ENCODE data around the gene MAGI3.

The MAGI3 gene

GRCh38 chr1:113389953-113390834 is at the start of gene MAGI3:
Gene MAGI3 (plus strand): TSS chr1:113390515. CDS start chr1:113391034, 519 bp downstream.
- Histone ChIP-seq H3K79me2 (ENCODE audit: control insufficient read depth, insufficient read depth, low read length, unreplicated experiment) (peaks cover 44% of the 10 kb centered on the region), H3K4me1 (ENCODE audit: control insufficient read depth, insufficient read depth, low read length, unreplicated experiment) (peaks cover 22% of the 10 kb centered on the region), H3K4me3 (ENCODE audit: low read depth, low read length) (peak within 1 kb of the TSS; percentile 79), H3K27ac (ENCODE audit: low read depth, low read length) (peak within 1 kb of the TSS; percentile 49), H3K27me3 (ENCODE audit: insufficient read depth, low read length) (no peaks in the 10 kb centered on the region), H2AFZ (ENCODE audit: low read length, unreplicated experiment) (peak within 1 kb of the TSS; percentile 86), H3K36me3 (ENCODE audit: insufficient read depth, low read length) (no peaks in the 10 kb centered on the region)

GRCh38 chr1:113353580-113353979 is 36.7 kb upstream of the MAGI3 start:
- Histone ChIP-seq H3K4me3 (ENCODE audit: low read depth, low read length) (no peak overlapping the region), H3K79me2 (ENCODE audit: control insufficient read depth, insufficient read depth, low read length, unreplicated experiment) (no peaks in the 10 kb centered on the region), H3K36me3 (ENCODE audit: insufficient read depth, low read length) (no peaks in the 10 kb centered on the region), H2AFZ (ENCODE audit: low read length, unreplicated experiment) (no peak overlapping the region), H3K27me3 (ENCODE audit: insufficient read depth, low read length) (no peaks in the 10 kb centered on the region), H3K4me1 (ENCODE audit: control insufficient read depth, insufficient read depth, low read length, unreplicated experiment) (peaks cover 10% of the 10 kb centered on the region), H3K27ac (ENCODE audit: low read depth, low read length) (no peak overlapping the region)

DNA sequence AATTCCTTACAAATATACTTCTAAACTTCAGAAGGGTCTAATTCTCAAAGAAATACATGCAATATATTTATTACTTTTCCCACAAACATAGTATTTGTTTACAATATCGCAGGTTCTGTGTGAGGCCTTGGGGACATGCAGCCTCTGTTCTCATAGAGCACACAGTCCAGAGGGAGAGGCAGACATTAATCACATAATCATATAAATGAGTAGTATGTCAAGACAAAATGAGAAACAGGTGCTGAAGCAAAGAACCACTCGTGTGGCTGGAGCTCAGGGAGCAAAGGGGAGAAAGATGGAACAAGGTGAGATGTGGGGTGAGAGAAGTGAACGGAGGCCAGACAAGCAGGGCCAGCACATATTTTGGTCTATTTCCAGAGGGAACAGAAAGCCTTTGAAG is 26.4 kb upstream of the MAGI3 start:
- Histone ChIP-seq H3K27ac (ENCODE audit: low read depth, low read length) (no peak overlapping the region), H3K36me3 (ENCODE audit: insufficient read depth, low read length) (no peaks in the 10 kb centered on the region), H2AFZ (ENCODE audit: low read length, unreplicated experiment) (no peak overlapping the region), H3K27me3 (ENCODE audit: insufficient read depth, low read length) (no peaks in the 10 kb centered on the region), H3K4me3 (ENCODE audit: low read depth, low read length) (no peak overlapping the region), H3K4me1 (ENCODE audit: control insufficient read depth, insufficient read depth, low read length, unreplicated experiment) (no peaks in the 10 kb centered on the region), H3K79me2 (ENCODE audit: control insufficient read depth, insufficient read depth, low read length, unreplicated experiment) (no peaks in the 10 kb centered on the region)

DNA sequence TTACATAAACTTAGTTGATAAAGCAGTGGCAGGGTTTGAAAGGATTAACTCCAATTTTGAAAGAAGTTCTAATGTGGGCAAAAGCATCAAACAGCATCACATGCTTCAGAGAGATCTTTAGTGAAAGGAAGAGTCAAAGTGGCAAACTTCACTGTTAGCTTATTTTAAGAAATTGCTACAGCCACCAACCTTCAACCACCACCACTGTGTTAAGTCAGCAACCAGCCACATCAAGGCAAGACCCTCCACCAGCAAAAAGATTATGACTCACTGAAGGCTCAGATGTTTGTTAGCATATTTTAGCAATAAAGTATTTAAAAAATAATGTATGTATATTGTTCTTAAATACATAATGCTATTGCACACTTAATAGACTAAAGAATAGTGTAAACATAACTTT is 21.3 kb upstream of the MAGI3 start:
- Histone ChIP-seq H3K36me3 (ENCODE audit: insufficient read depth, low read length) (no peaks in the 10 kb centered on the region), H3K4me1 (ENCODE audit: control insufficient read depth, insufficient read depth, low read length, unreplicated experiment) (no peaks in the 10 kb centered on the region), H3K27me3 (ENCODE audit: insufficient read depth, low read length) (no peaks in the 10 kb centered on the region), H3K27ac (ENCODE audit: low read depth, low read length) (no peak overlapping the region), H2AFZ (ENCODE audit: low read length, unreplicated experiment) (no peak overlapping the region), H3K4me3 (ENCODE audit: low read depth, low read length) (no peak overlapping the region), H3K79me2 (ENCODE audit: control insufficient read depth, insufficient read depth, low read length, unreplicated experiment) (no peaks in the 10 kb centered on the region)

DNA sequence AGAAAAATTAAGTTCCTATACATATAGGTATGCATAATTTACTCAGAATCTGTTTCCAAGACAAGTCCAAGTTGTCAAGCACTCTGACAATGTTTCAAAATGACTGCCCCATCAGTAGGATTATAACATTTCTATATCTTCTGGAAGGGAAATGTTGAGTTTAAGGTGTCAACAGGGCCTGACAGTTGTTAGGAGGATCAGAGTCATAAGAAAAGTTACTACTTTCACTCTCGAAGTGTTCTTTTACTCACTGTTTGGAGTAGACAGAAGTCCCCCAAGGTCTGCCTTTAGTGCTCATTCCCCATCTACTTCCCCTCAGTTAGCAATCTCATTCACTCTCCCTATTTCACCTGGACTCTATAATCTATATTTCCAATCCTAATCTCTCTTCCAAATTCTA is 20.6 kb upstream of the MAGI3 start:
- H2AFZ ChIP-seq (ENCODE audit: low read length, unreplicated experiment): no peak overlapping the region
- no peak overlapping the region for H3K27ac ChIP-seq (ENCODE audit: low read depth, low read length)
- H3K27me3 ChIP-seq (ENCODE audit: insufficient read depth, low read length): no peaks in the 10 kb centered on the region
- no peaks in the 10 kb centered on the region for H3K36me3 ChIP-seq (ENCODE audit: insufficient read depth, low read length)
- H3K79me2 ChIP-seq (ENCODE audit: control insufficient read depth, insufficient read depth, low read length, unreplicated experiment): no peaks in the 10 kb centered on the region
- no peaks in the 10 kb centered on the region for H3K4me1 ChIP-seq (ENCODE audit: control insufficient read depth, insufficient read depth, low read length, unreplicated experiment)
- H3K4me3 ChIP-seq (ENCODE audit: low read depth, low read length): no peak overlapping the region

- H2AFZ ChIP-seq (ENCODE audit: low read length, unreplicated experiment): no peak overlapping the region
- no peak overlapping the region for H3K27ac ChIP-seq (ENCODE audit: low read depth, low read length)
- no peaks in the 10 kb centered on the region for H3K79me2 ChIP-seq (ENCODE audit: control insufficient read depth, insufficient read depth, low read length, unreplicated experiment)
- no peaks in the 10 kb centered on the region for H3K27me3 ChIP-seq (ENCODE audit: insufficient read depth, low read length)
- H3K4me3 ChIP-seq (ENCODE audit: low read depth, low read length): no peak overlapping the region
- H3K36me3 ChIP-seq (ENCODE audit: insufficient read depth, low read length): no peaks in the 10 kb centered on the region
- no peaks in the 10 kb centered on the region for H3K4me1 ChIP-seq (ENCODE audit: control insufficient read depth, insufficient read depth, low read length, unreplicated experiment)
Observed at GRCh38 chr1:113370868-113371267, 19.4 kb upstream of the MAGI3 start.

DNA sequence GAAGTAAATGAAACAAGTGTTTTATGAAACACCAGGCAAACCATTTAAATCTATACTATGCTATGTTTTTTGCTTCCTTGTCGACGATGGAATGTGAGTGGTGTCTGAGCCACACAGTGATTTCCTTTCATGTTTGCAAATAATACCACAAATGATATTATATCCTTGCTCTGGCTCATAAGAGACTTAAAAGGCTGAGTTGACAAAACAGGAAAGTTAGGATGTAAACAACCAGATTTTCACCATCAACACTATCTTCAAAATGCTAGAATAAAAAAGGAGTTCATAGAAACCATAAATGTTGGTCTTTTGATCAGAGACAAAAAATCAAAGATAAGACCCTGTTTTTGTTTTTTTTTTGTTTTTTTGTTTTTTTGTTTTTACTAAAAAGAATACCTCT is 17.8 kb upstream of the MAGI3 start:
- Histone ChIP-seq H3K27ac (ENCODE audit: low read depth, low read length) (no peak overlapping the region), H3K27me3 (ENCODE audit: insufficient read depth, low read length) (no peaks in the 10 kb centered on the region), H2AFZ (ENCODE audit: low read length, unreplicated experiment) (no peak overlapping the region), H3K4me3 (ENCODE audit: low read depth, low read length) (no peak overlapping the region), H3K4me1 (ENCODE audit: control insufficient read depth, insufficient read depth, low read length, unreplicated experiment) (peaks cover 5% of the 10 kb centered on the region), H3K36me3 (ENCODE audit: insufficient read depth, low read length) (no peaks in the 10 kb centered on the region), H3K79me2 (ENCODE audit: control insufficient read depth, insufficient read depth, low read length, unreplicated experiment) (no peaks in the 10 kb centered on the region)

- H3K27ac ChIP-seq (ENCODE audit: low read depth, low read length): no peak overlapping the region
- H3K4me1 ChIP-seq (ENCODE audit: control insufficient read depth, insufficient read depth, low read length, unreplicated experiment): peaks cover 5% of the 10 kb centered on the region
- no peaks in the 10 kb centered on the region for H3K36me3 ChIP-seq (ENCODE audit: insufficient read depth, low read length)
- H3K79me2 ChIP-seq (ENCODE audit: control insufficient read depth, insufficient read depth, low read length, unreplicated experiment): no peaks in the 10 kb centered on the region
- no peak overlapping the region for H3K4me3 ChIP-seq (ENCODE audit: low read depth, low read length)
- no peak overlapping the region for H2AFZ ChIP-seq (ENCODE audit: low read length, unreplicated experiment)
- H3K27me3 ChIP-seq (ENCODE audit: insufficient read depth, low read length): no peaks in the 10 kb centered on the region
Observed at GRCh38 chr1:113373644-113374043, 16.7 kb upstream of the MAGI3 start.

- Histone ChIP-seq H3K79me2 (ENCODE audit: control insufficient read depth, insufficient read depth, low read length, unreplicated experiment) (no peaks in the 10 kb centered on the region), H3K36me3 (ENCODE audit: insufficient read depth, low read length) (no peaks in the 10 kb centered on the region), H3K4me3 (ENCODE audit: low read depth, low read length) (peak overlapping the region; percentile 38), H3K27me3 (ENCODE audit: insufficient read depth, low read length) (no peaks in the 10 kb centered on the region), H3K4me1 (ENCODE audit: control insufficient read depth, insufficient read depth, low read length, unreplicated experiment) (peaks cover 5% of the 10 kb centered on the region), H2AFZ (ENCODE audit: low read length, unreplicated experiment) (peak overlapping the region; percentile 70), H3K27ac (ENCODE audit: low read depth, low read length) (no peak overlapping the region)
Observed at GRCh38 chr1:113375878-113376277, 14.4 kb upstream of the MAGI3 start.

DNA sequence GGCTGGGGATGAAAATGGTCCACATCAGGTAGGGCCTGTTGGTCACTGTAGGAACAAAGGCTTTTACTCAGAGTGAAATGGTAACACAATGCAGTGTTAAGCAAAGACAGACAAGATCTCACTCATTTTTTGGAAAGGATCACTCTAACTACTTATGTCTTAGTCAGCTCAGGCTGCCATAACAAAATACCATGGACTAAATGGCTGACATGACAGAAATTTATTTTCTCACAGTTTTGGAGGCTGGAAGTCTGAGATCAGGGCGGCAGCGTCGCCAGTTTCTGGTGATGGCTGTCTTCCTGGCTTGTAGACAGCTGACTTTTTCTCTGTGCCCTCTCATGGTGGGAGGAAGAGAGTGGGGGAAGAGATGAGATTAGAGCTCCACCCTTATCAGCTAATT is 10.2 kb upstream of the MAGI3 start:
- Histone ChIP-seq H2AFZ (ENCODE audit: low read length, unreplicated experiment) (no peak overlapping the region), H3K27me3 (ENCODE audit: insufficient read depth, low read length) (no peaks in the 10 kb centered on the region), H3K36me3 (ENCODE audit: insufficient read depth, low read length) (no peaks in the 10 kb centered on the region), H3K4me3 (ENCODE audit: low read depth, low read length) (no peak overlapping the region), H3K79me2 (ENCODE audit: control insufficient read depth, insufficient read depth, low read length, unreplicated experiment) (no peaks in the 10 kb centered on the region), H3K27ac (ENCODE audit: low read depth, low read length) (no peak overlapping the region), H3K4me1 (ENCODE audit: control insufficient read depth, insufficient read depth, low read length, unreplicated experiment) (peaks cover 5% of the 10 kb centered on the region)

GRCh38 chr1:113388017-113388620 is 2.2 kb upstream of the MAGI3 start:
- H3K36me3 ChIP-seq (ENCODE audit: insufficient read depth, low read length): no peaks in the 10 kb centered on the region
- no peaks in the 10 kb centered on the region for H3K27me3 ChIP-seq (ENCODE audit: insufficient read depth, low read length)
- no peak overlapping the region for H3K27ac ChIP-seq (ENCODE audit: low read depth, low read length)
- peak overlapping the region; percentile 79; the same call in 1 of the 2 replicates for H3K4me3 ChIP-seq (ENCODE audit: low read depth, low read length)
- H3K4me1 ChIP-seq (ENCODE audit: control insufficient read depth, insufficient read depth, low read length, unreplicated experiment): peaks cover 7% of the 10 kb centered on the region
- H3K79me2 ChIP-seq (ENCODE audit: control insufficient read depth, insufficient read depth, low read length, unreplicated experiment): peaks cover 25% of the 10 kb centered on the region
- H2AFZ ChIP-seq (ENCODE audit: low read length, unreplicated experiment): no peak overlapping the region
